Lung microvascular endothelial cell (primary cell): Measurements from ENCODE around the gene SKI. TPM values are rescaled to one million over a fixed set of nuclear protein-coding genes. Genes with fewer than 3 reads are reported as not detected.
A peak's percentile ranks its signal among the peaks of the same experiment; 100 is the strongest.

Source experiments
- DNase-seq, 2 donors: peaks; one replicate each; pipeline versions ENCODE4 v3.0.0 to v3.0.0-alpha.2; 2010; ENCODE audit warnings: low read depth in 2 of 2
- total RNA-seq: library from RNA; depleted of rRNA; stranded (reverse); fragments of >200 nt; gene quantifications from 2 replicates; pipeline ENCODE4 v1.2.1, GENCODE V29; 2014

The SKI gene
- total RNA-seq, 1 donor from 2014 or later = 18.3 TPM

- peak; percentile 66 to 73 for DNase-seq
Measured at GRCh38 chr1:2194319-2194897, 33.7 kb upstream of the SKI start, which contains the start of gene FAAP20. Gene FAAP20 (minus strand): TSS chr1:2194772. CDS start chr1:2194749, 23 bp downstream.

GRCh38 chr1:2194898-2195673 lies 33.0 kb upstream of the SKI start:
- DNase-seq = peak; percentile 88

GRCh38 chr1:2195785-2196184 lies 32.3 kb upstream of the SKI start:
- DNase-seq = no peak

- no peak for DNase-seq
Measured at GRCh38 chr1:2196901-2197638, 31.0 kb upstream of the SKI start.

GRCh38 chr1:2197707-2198165 lies 30.4 kb upstream of the SKI start:
- no peak for DNase-seq

- no peak for DNase-seq
Measured at GRCh38 chr1:2198571-2198970, 29.5 kb upstream of the SKI start.

- DNase-seq = peak; percentile 90 to 91
Measured at GRCh38 chr1:2199042-2199810, 28.9 kb upstream of the SKI start.

GRCh38 chr1:2200308-2200943 lies 27.7 kb upstream of the SKI start:
- no peak for DNase-seq

- no peak for DNase-seq
Measured at GRCh38 chr1:2201062-2201461, 27.1 kb upstream of the SKI start.

- no peak for DNase-seq
Measured at GRCh38 chr1:2202008-2202575, 26.0 kb upstream of the SKI start.

- no peak for DNase-seq
Measured at GRCh38 chr1:2202843-2203601, 25.1 kb upstream of the SKI start.

- DNase-seq = peak in 1 of 2 donors; percentile 27
Measured at GRCh38 chr1:2203671-2204414, 24.3 kb upstream of the SKI start.

- DNase-seq = peak in 1 of 2 donors; percentile 84
Measured at GRCh38 chr1:2204415-2205190, 23.5 kb upstream of the SKI start.

- DNase-seq = peak; percentile 96 to 98
Measured at GRCh38 chr1:2205191-2205952, 22.7 kb upstream of the SKI start.

- DNase-seq = no peak
Measured at GRCh38 chr1:2206813-2207487, 21.2 kb upstream of the SKI start.

- DNase-seq = peak; percentile 31 to 93
Measured at GRCh38 chr1:2208309-2209239, 19.5 kb upstream of the SKI start.
